Common myeloid progenitor, CD34-positive (primary cell): ENCODE results near the gene TM4SF4.
A peak's percentile ranks its signal among the peaks of the same experiment; 100 is the strongest.

Experiments used
- CTCF ChIA-PET: fragments of 350-600 bp; sonication (Branson Sonifier 250); formaldehyde crosslinking; loops from one replicate; lab custom pipeline; 2021; ENCODE audit warnings: antibody characterized with exemption; lab: Charles Lee
- POLR2A ChIA-PET: fragments of 350-600 bp; sonication (Branson Sonifier 250); formaldehyde crosslinking; loops from one replicate; lab custom pipeline; 2021; ENCODE audit warnings: antibody characterized with exemption; lab: Charles Lee
- DNase-seq, 3 donors: peaks; one replicate each; pipeline versions ENCODE4 v3.0.0 to v3.0.0-alpha.2; 2013
- H3K27ac ChIP-seq, 2 experiments: 1 replicate in 1 of 2; 2 replicates in 1 of 2; pipeline ENCODE4 v1.7.0; 2013; ENCODE audit warnings: inconsistent platforms in 2 of 2, low read length in 2 of 2, mild to moderate bottlenecking in 2 of 2, low read depth in 1 of 2, moderate library complexity in 1 of 2; ENCODE audit not compliant: severe bottlenecking in 2 of 2, insufficient read depth in 1 of 2, poor library complexity in 1 of 2
- H3K27me3 ChIP-seq, 5 experiments: replicated peaks in 2 of 5; 1 replicate in 3 of 5; 2 replicates in 2 of 5; pipeline versions ENCODE4 v1.6.1 to v1.7.0; 2013; ENCODE audit warnings: low read length in 4 of 5, mild to moderate bottlenecking in 2 of 5, moderate library complexity in 2 of 5, inconsistent platforms in 1 of 5; ENCODE audit not compliant: insufficient read depth in 5 of 5, control insufficient read depth in 4 of 5
- H3K36me3 ChIP-seq, 4 experiments: 1 replicate in 2 of 4; 2 replicates in 2 of 4; pipeline versions ENCODE4 v1.6.1 to v1.7.0; 2013; ENCODE audit warnings: low read length in 3 of 4, control low read depth in 1 of 4, mild to moderate bottlenecking in 1 of 4; ENCODE audit not compliant: control insufficient read depth in 4 of 4, insufficient read depth in 4 of 4
- H3K4me1 ChIP-seq, 4 experiments: 1 replicate in 3 of 4; 2 replicates in 1 of 4; pipeline versions ENCODE4 v1.6.1 to v1.7.1; 2013; ENCODE audit warnings: low read length in 3 of 4, mild to moderate bottlenecking in 3 of 4, control low read depth in 1 of 4, inconsistent platforms in 1 of 4, moderate library complexity in 1 of 4; ENCODE audit not compliant: control insufficient read depth in 4 of 4, insufficient read depth in 4 of 4; ENCODE audit errors: control extremely low read depth in 1 of 4
- H3K4me3 ChIP-seq, 7 experiments: 1 replicate in 4 of 7; 2 replicates in 3 of 7; pipeline versions ENCODE4 v1.5.1 to v1.7.0; 2013; ENCODE audit warnings: mild to moderate bottlenecking in 7 of 7, low read length in 6 of 7, moderate library complexity in 6 of 7, inconsistent platforms in 2 of 7, low read depth in 2 of 7, control low read depth in 1 of 7; ENCODE audit not compliant: insufficient read depth in 4 of 7, control insufficient read depth in 1 of 7; ENCODE audit errors: extremely low read depth in 1 of 7
- H3K9me3 ChIP-seq, 5 experiments: 1 replicate in 4 of 5; 2 replicates in 1 of 5; pipeline versions ENCODE4 v1.6.1 to v1.7.1; 2013; ENCODE audit warnings: low read length in 4 of 5, mild to moderate bottlenecking in 2 of 5, inconsistent platforms in 1 of 5, low read depth in 1 of 5, moderate library complexity in 1 of 5; ENCODE audit not compliant: control insufficient read depth in 4 of 5, insufficient read depth in 2 of 5; ENCODE audit errors: control extremely low read depth in 1 of 5
- WGBS: methylation state at CpG from one replicate; pipeline ENCODE4 v1.1.5; 2013; ENCODE audit not compliant: insufficient coverage; 5-methylcytosine and 5-hydroxymethylcytosine counted together

TM4SF4 gene

GRCh38 chr3:149472030-149472797 is 2.3 kb upstream of the TM4SF4 start:
- CTCF ChIA-PET, result interaction anchor here (1.1 to 2.0 kb wide), 2 partner anchors 13 to 17 kb away, joined by 5 to 6 read pairs; no protein-coding TSS in a partner anchor
- no peak for DNase-seq
- no CpG with 5 or more reads among the region's 2 CpGs for WGBS
- H3K27me3 ChIP-seq, result no peaks in the 10 kb centered on the region
- H3K27ac ChIP-seq, result no peak overlapping the region
- H3K9me3 ChIP-seq, result no peaks in the 10 kb centered on the region
- peaks cover 0 to 12% (median 2%) of the 10 kb centered on the region in 4 experiments for H3K4me1 ChIP-seq
- POLR2A ChIA-PET, result no interaction called here
- H3K36me3 ChIP-seq, result no peaks in the 10 kb centered on the region
- H3K4me3 ChIP-seq, result no peak overlapping the region

- Histone ChIP-seq H3K4me3 (no peak overlapping the region), H3K27me3 (no peaks in the 10 kb centered on the region), H3K4me1 (peaks cover 0 to 12% (median 2%) of the 10 kb centered on the region in 4 experiments), H3K27ac (no peak overlapping the region), H3K36me3 (no peaks in the 10 kb centered on the region), H3K9me3 (no peaks in the 10 kb centered on the region)
- POLR2A ChIA-PET, result no interaction called here
- 92% methylated on average over 3 of the region's 7 CpGs for WGBS
- CTCF ChIA-PET, result interaction anchor here (0.9 to 2.0 kb wide), 5 partner anchors 13 to 120 kb away, joined by 3 to 9 read pairs (median 5); no protein-coding TSS in a partner anchor
- peak in 2 of 3 donors; percentile 27 to 34 for DNase-seq
Observed at GRCh38 chr3:149473357-149474249, 894 bp upstream of the TM4SF4 start.

- no peak overlapping the region for H3K4me3 ChIP-seq
- POLR2A ChIA-PET, result no interaction called here
- no peak for DNase-seq
- H3K36me3 ChIP-seq, result no peaks in the 10 kb centered on the region
- H3K9me3 ChIP-seq, result no peaks in the 10 kb centered on the region
- 100% methylated on average over 6 of the region's 7 CpGs for WGBS
- H3K4me1 ChIP-seq, result peaks cover 0 to 20% (median 9%) of the 10 kb centered on the region in 4 experiments
- no peak overlapping the region for H3K27ac ChIP-seq
- CTCF ChIA-PET, result interaction anchor here (0.8 to 1.6 kb wide), 2 partner anchors 13 to 104 kb away, joined by 3 read pairs; no protein-coding TSS in a partner anchor
- H3K27me3 ChIP-seq, result no peaks in the 10 kb centered on the region
Observed at GRCh38 chr3:149475451-149476060, 1.1 kb downstream of the TM4SF4 start.

GRCh38 chr3:149476225-149476624 is 1.7 kb downstream of the TM4SF4 start:
- Histone ChIP-seq H3K27ac (no peak overlapping the region), H3K4me3 (no peak overlapping the region), H3K4me1 (peaks cover 0 to 25% (median 9%) of the 10 kb centered on the region in 4 experiments), H3K36me3 (no peaks in the 10 kb centered on the region), H3K9me3 (no peaks in the 10 kb centered on the region), H3K27me3 (no peaks in the 10 kb centered on the region)
- POLR2A ChIA-PET, result no interaction called here
- 87% methylated on average over 3 of the region's 4 CpGs for WGBS
- DNase-seq, result no peak
- CTCF ChIA-PET, result interaction anchor here (0.5 to 1.6 kb wide), 4 partner anchors 13 to 297 kb away, joined by 3 read pairs; no protein-coding TSS in a partner anchor

- WGBS, result 91% methylated on average over 7 of the region's 14 CpGs
- Histone ChIP-seq H3K36me3 (no peaks in the 10 kb centered on the region), H3K27ac (no peak overlapping the region), H3K9me3 (no peaks in the 10 kb centered on the region), H3K4me1 (peaks cover 0 to 18% (median 8%) of the 10 kb centered on the region in 4 experiments), H3K4me3 (no peak overlapping the region), H3K27me3 (no peaks in the 10 kb centered on the region)
- ChIA-PET CTCF (interaction anchor here (0.8 to 4.0 kb wide), 17 partner anchors 9 to 524 kb away, joined by 3 to 17 read pairs (median 4); no protein-coding TSS in a partner anchor), POLR2A (interaction anchor here (0.6 kb wide), 1 partner anchor 51 kb away, joined by 3 read pairs; no protein-coding TSS in a partner anchor)
- no peak for DNase-seq
Observed at GRCh38 chr3:149479621-149480325, 5.3 kb downstream of the TM4SF4 start.

- Histone ChIP-seq H3K9me3 (no peaks in the 10 kb centered on the region), H3K36me3 (no peaks in the 10 kb centered on the region), H3K4me3 (no peak overlapping the region), H3K4me1 (peaks cover 0 to 18% (median 8%) of the 10 kb centered on the region in 4 experiments), H3K27ac (no peak overlapping the region), H3K27me3 (no peaks in the 10 kb centered on the region)
- peak; percentile 67 to 80 (median 77) for DNase-seq
- CTCF ChIA-PET, result interaction anchor here (0.7 to 4.0 kb wide), 19 partner anchors 9 to 525 kb away, joined by 3 to 17 read pairs (median 4); no protein-coding TSS in a partner anchor
- POLR2A ChIA-PET, result interaction anchor here (0.6 to 0.7 kb wide), 3 partner anchors 50 to 128 kb away, joined by 3 to 10 read pairs (median 4); no protein-coding TSS in a partner anchor
- WGBS, result 89% methylated on average over 9 of the region's 15 CpGs
Observed at GRCh38 chr3:149480326-149481017, 6.0 kb downstream of the TM4SF4 start.
